HCT116 (cell line): Measurements from ENCODE around the gene LSAMP.

Experiments
- JUND ChIP-seq: IDR thresholded peaks from 2 replicates; pipeline ENCODE4 v1.6.1; 2012
- MAX ChIP-seq: IDR thresholded peaks from 2 replicates; pipeline ENCODE4 v1.6.1; 2012
- POLR2A ChIP-seq: IDR thresholded peaks from 2 replicates; pipeline ENCODE4 v1.7.0; 2011; ENCODE audit warnings: borderline replicate concordance; ENCODE audit not compliant: insufficient read depth, insufficient read length; ENCODE audit errors: extremely low read depth
- POLR2AphosphoS5 ChIP-seq: IDR thresholded peaks from 2 replicates; pipeline ENCODE4 v1.6.1; 2011; ENCODE audit warnings: mild to moderate bottlenecking, low read depth, low read length, moderate library complexity
- SP1 ChIP-seq: IDR thresholded peaks from 2 replicates; pipeline ENCODE4 v1.6.1; 2012; ENCODE audit warnings: low read depth
- ZFX ChIP-seq: fragments of 450-650 bp; IDR thresholded peaks from 2 replicates; pipeline ENCODE4 v1.6.1; 2017
- ZNF274 ChIP-seq: fragments of 200-500 bp; sonication (Bioruptor generic); IDR thresholded peaks from 2 replicates; pipeline ENCODE4 v1.6.1; 2014; ENCODE audit warnings: mild to moderate bottlenecking, low read depth, low read length, inconsistent platforms
- TF ChIP-seq, protein P1 (sequence below), 3 experiments: fragments of 200-600 bp in 1 of 3; sonication (generic) in 1 of 3; IDR thresholded peaks in 2 of 3; conservative IDR thresholded peaks in 1 of 3; 2 replicates each; pipeline ENCODE4 v1.5.1; 2012 to 2017; ENCODE audit warnings: low read depth in 2 of 3, low read length in 2 of 3, antibody characterized with exemption in 1 of 3, borderline replicate concordance in 1 of 3, control low read depth in 1 of 3, mild to moderate bottlenecking in 1 of 3, mixed read lengths in 1 of 3, mixed run types in 1 of 3, moderate library complexity in 1 of 3; ENCODE audit not compliant: insufficient read depth in 1 of 3
- TF ChIP-seq, protein P2 (sequence below): IDR thresholded peaks from 2 replicates; pipeline ENCODE4 v1.6.1; 2012; ENCODE audit warnings: low read depth

- TF ChIP-seq POLR2A (no peak), JUND (no peak), ZNF274 (no peak), MAX (no peak), POLR2AphosphoS5 (no peak), ZFX (no peak), SP1 (no peak)
- TF ChIP-seq, protein P1, sequence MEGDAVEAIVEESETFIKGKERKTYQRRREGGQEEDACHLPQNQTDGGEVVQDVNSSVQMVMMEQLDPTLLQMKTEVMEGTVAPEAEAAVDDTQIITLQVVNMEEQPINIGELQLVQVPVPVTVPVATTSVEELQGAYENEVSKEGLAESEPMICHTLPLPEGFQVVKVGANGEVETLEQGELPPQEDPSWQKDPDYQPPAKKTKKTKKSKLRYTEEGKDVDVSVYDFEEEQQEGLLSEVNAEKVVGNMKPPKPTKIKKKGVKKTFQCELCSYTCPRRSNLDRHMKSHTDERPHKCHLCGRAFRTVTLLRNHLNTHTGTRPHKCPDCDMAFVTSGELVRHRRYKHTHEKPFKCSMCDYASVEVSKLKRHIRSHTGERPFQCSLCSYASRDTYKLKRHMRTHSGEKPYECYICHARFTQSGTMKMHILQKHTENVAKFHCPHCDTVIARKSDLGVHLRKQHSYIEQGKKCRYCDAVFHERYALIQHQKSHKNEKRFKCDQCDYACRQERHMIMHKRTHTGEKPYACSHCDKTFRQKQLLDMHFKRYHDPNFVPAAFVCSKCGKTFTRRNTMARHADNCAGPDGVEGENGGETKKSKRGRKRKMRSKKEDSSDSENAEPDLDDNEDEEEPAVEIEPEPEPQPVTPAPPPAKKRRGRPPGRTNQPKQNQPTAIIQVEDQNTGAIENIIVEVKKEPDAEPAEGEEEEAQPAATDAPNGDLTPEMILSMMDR (IDR thresholded peaks at IDR 0.05 in 2 of 3, conservative IDR thresholded peaks at IDR 0.05 in 1 of 3; ENCODE audit: borderline replicate concordance in 1 of 3, insufficient read depth in 1 of 3, low read depth in 2 of 3, low read length in 2 of 3) = no peak
- TF ChIP-seq, protein P2, sequence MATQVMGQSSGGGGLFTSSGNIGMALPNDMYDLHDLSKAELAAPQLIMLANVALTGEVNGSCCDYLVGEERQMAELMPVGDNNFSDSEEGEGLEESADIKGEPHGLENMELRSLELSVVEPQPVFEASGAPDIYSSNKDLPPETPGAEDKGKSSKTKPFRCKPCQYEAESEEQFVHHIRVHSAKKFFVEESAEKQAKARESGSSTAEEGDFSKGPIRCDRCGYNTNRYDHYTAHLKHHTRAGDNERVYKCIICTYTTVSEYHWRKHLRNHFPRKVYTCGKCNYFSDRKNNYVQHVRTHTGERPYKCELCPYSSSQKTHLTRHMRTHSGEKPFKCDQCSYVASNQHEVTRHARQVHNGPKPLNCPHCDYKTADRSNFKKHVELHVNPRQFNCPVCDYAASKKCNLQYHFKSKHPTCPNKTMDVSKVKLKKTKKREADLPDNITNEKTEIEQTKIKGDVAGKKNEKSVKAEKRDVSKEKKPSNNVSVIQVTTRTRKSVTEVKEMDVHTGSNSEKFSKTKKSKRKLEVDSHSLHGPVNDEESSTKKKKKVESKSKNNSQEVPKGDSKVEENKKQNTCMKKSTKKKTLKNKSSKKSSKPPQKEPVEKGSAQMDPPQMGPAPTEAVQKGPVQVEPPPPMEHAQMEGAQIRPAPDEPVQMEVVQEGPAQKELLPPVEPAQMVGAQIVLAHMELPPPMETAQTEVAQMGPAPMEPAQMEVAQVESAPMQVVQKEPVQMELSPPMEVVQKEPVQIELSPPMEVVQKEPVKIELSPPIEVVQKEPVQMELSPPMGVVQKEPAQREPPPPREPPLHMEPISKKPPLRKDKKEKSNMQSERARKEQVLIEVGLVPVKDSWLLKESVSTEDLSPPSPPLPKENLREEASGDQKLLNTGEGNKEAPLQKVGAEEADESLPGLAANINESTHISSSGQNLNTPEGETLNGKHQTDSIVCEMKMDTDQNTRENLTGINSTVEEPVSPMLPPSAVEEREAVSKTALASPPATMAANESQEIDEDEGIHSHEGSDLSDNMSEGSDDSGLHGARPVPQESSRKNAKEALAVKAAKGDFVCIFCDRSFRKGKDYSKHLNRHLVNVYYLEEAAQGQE = no peak
These were observed 469.9 kb downstream of the LSAMP start for GRCh38 chr3:115975353-115975752.
